HT1080 (cell line): Measurements from ENCODE around the gene RMI2. TPM values are rescaled to one million over a fixed set of nuclear protein-coding genes. Genes with fewer than 3 reads are reported as not detected.
A peak's percentile ranks its signal among the peaks of the same experiment; 100 is the strongest.
"Not testable (repeated sequence)": the region's sequence is repeated elsewhere in the genome, so short reads cannot be mapped to it uniquely, and the experiment has no call there.

Experiments
- DNase-seq: peaks from one replicate; pipeline ENCODE4 v3.0.0-alpha.2; 2015; ENCODE audit warnings: low read depth
- polyA plus RNA-seq, 2 experiments: library from polyadenylated mRNA; depleted of rRNA; stranded (reverse); fragments of >200 nt; gene quantifications; 2 replicates each; pipeline ENCODE4 v1.2.3, GENCODE V29; 2015
- total RNA-seq: library from RNA; depleted of rRNA; stranded (reverse); fragments of >200 nt; shearing (Covaris generic); gene quantifications from 2 replicates; pipeline ENCODE4 v1.2.3, GENCODE V29; 2014; rRNA removed

Gene RMI2
- 9.4 and 14.2 TPM in 2 replicates for total RNA-seq
- 26.9 and 28.2 TPM in 2 replicates for polyA plus RNA-seq (2015; cell fraction: cytosol; rRNA removed)
- polyA plus RNA-seq (2015; cell fraction: nucleus; rRNA removed): 14.3 and 17.4 TPM in 2 replicates

DNA sequence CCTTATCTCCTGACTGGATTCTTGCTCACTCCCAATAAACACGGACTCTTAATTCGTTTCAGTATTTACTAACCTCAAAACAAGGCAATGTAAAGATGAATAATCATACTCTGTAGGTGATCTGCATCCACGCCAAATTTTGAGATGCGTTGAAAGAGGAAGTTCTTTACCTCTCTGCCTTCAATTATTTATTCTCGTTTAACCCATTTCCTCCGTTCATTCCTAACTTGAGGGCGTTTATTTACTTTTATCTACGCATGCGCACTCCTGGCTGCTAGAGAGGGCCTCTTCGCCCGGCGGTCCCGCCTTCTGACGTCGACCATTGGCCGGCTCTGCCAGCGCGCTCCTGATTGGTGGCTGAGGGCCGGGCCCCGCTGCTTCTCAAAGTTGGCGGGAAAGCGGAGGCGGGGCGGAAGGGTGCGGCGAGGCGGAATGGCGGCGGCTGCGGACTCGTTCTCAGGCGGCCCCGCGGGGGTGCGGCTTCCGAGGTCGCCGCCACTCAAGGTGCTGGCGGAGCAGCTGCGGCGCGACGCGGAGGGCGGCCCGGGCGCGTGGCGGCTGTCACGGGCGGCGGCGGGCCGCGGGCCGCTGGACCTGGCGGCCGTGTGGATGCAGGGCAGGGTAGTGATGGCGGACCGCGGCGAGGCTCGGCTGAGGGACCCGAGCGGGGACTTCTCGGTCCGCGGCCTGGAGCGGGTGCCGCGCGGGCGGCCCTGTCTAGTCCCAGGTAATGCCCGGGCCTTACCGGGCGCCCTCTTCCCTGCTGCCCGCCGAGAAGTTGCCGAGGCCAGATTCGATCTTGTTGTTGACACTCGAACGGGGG, at the start of gene RMI2:
RMI2 (plus strand) TSS at position 420 of the 823 bp plus-strand sequence; CDS start at position 433, 13 bp downstream.
- peak; percentile 92 for DNase-seq

DNA sequence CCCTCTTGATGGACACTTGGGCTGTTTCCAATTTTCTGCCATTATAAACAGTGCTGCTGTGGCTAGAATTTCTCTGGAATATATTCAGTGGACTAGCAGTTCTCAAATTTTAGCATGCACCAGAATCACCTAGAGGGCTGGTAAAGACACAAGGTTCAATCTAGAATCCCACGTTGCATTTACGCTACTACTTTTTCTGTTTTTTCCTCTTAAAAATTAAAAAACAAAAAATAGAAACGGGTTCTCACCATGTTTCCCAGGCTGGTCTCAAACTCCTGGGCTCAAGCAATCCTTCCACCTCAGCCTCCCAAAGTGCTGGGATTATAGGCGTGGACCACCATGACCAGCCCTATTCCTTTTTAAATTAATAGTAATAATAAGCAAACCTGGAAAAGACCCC, 49.6 kb upstream of the RMI2 start:
- no peak for DNase-seq

DNA sequence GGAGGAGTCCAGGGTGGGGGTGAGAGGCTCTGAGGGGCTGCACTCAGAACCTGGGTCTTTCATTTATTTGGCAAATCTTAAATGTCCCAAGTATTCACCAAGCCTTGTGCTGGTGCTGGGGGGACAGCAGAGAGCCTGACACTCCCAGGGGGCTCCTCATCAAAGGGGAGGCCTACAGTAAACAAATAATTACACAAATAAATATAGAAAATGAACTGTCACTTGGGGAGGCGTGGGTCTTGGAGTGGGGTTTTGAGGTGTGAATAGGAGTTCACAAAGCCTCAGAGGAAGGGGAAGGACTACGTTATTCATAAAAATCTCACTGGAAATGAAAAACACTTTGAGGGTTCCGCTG, 48.9 kb upstream of the RMI2 start:
- no peak for DNase-seq

DNA sequence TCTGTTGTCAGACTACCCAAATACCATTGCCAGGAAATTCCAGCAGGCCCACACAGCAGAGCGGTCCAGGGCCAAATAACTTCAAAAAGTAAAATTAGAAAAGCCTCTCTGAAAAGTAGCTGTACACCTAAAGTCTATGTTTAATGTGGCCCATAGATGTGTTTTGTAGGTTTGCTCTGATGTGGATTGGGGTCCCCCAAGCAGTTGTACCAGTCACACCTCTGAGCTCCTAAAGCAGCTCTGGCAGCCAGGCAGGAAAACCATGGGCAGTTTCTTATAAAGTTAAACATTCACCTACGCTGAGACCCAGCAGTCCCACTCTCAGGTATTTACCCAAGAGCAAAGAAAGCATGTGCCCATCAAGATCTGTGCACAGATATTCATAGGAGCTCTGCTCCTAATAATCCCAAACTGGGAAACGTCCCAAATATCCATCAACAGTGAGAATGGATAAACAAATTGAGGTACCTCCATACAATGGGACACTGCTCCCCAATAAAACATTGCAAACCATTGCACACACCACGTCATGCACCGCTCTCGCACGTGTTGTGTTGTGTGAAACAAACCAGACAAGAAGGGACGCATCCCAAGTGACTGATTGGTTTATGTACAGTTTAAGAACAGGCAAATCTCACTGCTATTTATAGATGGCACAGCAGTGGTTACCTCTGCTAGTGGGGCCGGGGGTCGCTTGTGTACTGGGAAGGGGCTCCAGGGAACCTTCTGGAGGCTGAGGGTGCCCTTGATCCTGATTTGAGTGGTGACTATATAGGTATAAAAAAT, 48.4 kb upstream of the RMI2 start:
- no peak for DNase-seq

DNA sequence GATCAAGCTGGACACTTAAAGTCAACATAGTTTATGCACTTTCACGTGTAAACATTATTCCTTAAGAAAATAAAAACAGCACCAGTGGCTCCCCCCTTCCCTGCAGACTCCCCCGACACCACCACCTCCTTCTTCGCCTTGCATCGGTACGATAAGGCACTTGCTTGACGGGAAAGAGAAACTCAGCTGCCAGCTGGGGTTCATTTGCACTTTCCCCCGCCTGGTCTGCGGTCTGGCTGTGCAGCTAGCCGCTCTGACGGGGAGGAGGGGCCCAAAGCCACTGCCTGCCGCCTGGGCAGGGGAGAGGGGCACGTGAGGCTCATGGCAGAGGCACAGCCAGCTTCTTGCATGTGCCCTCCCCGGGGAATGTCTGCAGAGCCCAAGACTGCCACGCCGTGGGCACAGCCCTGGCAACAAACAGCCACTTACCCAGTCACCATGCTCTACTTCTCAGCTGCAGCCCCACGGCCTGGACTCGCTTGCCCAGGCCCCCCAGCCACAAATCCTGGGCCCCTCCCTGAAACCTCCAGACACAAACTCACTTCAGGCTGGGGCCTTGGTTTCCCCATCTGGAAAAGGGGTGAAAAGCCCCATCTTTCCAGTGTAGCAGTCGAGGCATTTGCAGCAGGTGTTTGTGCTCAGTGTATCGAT, 47.6 kb upstream of the RMI2 start:
- peak; percentile 47 for DNase-seq

DNA sequence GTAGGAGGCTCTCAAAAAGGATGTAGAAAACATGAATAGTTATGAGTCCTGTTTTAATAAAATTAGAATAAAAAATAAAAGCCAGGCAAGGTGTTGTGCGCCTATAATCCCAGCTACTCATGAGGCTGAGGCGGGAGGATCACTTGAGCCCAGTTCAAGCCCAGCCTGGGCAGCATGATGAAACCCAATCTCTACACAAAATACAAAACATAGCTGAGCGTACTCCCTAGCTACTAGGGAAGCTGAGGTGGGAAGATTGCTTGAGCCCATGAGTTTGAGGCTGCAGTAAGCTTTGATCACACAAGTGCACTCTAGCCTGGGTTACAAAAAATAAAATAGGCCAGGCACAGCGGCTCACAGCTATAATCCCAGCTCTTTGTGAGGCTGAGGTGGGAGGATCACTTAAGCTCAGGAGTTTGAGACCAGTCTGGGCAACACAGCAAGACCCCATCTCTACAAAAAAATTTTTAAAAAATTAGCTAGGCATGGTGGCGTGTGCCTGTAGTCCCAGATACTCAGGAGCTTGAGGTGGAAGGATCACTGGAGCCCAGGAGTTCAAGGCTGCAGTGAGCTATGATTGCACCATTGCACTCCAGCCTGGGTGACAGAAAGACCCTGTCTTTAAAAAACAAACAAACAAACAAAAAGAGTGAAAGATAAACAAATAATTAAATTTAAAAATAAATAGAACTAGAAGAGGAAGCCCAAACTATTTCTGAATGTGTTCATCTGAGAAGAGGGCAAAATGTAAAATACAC, 46.9 kb upstream of the RMI2 start:
- DNase-seq: no peak

DNA sequence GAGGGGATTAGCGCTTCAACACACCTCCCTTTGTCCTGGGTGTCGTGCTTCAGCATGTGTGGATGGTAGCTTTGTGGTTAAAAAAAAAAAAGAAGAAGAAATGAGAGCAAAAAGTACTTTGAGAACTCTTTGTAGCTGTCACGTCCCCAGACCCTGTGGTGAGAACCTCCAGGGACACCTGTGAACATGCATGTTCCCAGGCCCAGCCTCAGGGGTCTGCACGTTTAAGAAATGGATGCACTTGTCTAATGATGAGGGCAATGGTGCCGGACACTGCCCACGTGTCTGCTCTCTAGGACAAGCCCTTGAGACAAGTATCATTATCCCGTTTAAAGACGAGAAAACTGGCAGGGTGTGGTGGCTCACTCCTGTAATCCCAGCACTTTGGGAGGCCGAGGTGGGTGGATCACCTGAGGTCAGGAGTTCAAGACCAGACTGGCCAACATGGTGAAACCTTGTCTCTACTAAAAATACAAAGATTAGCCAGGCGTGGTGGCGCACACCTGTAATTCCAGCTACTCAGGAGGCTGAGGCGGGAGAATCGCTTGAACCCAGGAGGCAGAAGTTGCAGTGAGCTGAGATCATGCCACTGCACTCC, 46.2 kb upstream of the RMI2 start:
- DNase-seq: not testable (repeated sequence)

GRCh38 chr16:11299865-11300559, 45.2 kb upstream of the RMI2 start:
- no peak for DNase-seq

DNA sequence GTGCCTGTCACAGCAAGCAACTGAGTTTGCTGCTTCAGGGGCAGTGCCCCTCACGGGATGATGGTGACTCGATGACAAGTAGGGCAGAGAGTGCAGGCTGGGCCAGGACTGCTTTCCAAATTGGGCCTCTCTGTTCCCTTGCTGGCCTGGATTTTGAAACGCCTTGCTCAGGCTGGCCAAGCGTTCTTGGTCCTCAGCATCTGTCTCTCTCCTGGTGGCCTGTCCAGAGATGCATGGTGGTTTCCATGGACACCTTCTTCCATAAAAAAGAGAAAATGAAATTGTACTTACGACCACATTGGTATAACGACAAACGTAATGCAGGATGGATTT, 44.7 kb upstream of the RMI2 start:
- DNase-seq: no peak

DNA sequence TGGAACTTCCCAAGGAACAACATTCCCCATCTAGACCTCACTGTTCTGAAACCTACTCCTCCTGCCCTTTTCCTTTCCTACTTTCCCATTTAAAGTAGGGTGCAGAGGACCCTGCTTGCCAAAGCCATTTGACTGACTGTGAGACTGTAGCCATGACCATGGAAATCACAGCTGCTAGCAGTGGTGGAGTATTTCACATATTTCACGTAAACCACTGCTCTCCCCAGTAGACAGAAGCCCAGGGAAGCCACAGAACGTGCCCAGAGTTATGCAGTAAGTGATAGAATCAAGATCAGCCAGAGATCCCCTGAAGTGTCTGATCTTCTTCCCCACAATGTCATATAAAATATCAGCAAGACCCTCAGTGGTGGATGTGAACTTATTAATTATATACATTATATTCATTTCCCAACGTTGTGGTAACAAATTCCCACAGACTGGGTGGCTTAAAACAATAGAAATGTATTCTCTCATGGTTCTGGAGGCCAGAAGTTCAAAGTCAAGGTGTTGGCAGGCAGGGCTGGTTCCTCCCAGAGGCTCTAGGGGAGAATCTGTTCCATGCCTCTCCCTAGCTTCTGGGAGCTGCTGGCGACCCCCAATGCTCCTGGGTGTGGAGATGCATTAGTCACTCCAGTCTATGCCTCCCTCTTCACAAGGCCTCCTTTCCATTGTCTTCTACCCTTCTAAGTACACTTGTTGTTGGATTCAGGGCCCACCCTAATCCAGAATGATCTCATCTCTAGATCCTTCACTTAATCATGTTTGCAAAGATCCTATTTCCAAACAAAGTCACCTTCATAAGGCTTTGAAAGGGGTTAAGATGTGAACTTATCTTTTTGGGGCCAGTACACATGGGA, 43.4 kb upstream of the RMI2 start:
- no peak for DNase-seq

GRCh38 chr16:11302977-11303376, 42.3 kb upstream of the RMI2 start:
- no peak for DNase-seq

- no peak for DNase-seq
Measured at GRCh38 chr16:11303405-11304138, 41.7 kb upstream of the RMI2 start.

- DNase-seq: no peak
Measured at GRCh38 chr16:11306381-11306780, 38.9 kb upstream of the RMI2 start.

GRCh38 chr16:11306997-11307638, 38.1 kb upstream of the RMI2 start:
- DNase-seq: no peak

- DNase-seq: no peak
Measured at GRCh38 chr16:11307639-11308492, 37.4 kb upstream of the RMI2 start.

DNA sequence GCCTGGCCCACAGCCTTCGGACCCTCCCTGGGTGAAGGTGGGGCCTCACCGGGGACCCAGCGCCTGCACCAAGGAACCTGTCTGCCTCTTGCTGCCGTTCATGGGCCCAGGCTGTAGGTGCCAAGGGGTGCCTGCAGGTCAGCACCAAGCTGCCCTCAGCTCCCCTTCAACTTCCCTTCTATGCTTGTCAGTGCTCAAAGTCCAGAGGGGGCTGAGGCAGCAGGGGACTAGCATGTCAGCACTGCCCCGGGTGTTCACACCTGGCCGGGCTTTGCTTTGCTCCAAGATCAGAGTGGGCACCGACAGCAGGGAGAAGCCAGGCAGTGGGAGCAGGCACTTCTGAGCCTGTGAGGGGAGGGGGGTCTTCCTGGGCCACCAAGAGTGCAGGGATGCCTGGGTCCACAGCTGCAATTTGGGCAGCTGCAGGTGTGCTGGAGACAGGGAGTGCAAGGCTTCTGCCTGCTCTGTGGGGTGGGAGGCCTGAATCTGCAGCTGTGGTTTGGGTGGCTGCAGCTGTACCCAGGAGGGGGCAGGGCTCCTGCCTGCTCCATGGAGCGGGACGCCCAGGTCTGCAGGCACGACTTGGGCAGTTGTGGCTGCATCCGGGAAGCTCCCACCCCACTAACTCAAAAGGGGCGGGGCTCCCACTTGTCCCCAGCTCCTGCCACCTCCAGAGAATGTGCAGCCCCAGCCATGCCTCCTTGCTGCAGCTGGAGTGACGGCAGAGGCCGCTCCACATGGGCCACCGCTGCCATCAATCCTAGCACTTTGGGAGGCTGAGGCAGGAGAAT, 36.6 kb upstream of the RMI2 start:
- DNase-seq: no peak
